Amniotic epithelial cell (primary cell): ENCODE results near the gene MED12.
A peak's percentile ranks its signal among the peaks of the same experiment; 100 is the strongest.

Experiments used
- DNase-seq: peaks from one replicate; pipeline ENCODE4 v3.0.0-alpha.2; 2010; ENCODE audit warnings: low read depth

The MED12 gene

GRCh38 chrX:71107245-71107644, 11.2 kb upstream of the MED12 start:
- no peak for DNase-seq

GRCh38 chrX:71107762-71108360, 10.5 kb upstream of the MED12 start:
- DNase-seq = no peak

- no peak for DNase-seq
These were observed 9.3 kb upstream of the MED12 start for GRCh38 chrX:71109051-71109450.

DNA sequence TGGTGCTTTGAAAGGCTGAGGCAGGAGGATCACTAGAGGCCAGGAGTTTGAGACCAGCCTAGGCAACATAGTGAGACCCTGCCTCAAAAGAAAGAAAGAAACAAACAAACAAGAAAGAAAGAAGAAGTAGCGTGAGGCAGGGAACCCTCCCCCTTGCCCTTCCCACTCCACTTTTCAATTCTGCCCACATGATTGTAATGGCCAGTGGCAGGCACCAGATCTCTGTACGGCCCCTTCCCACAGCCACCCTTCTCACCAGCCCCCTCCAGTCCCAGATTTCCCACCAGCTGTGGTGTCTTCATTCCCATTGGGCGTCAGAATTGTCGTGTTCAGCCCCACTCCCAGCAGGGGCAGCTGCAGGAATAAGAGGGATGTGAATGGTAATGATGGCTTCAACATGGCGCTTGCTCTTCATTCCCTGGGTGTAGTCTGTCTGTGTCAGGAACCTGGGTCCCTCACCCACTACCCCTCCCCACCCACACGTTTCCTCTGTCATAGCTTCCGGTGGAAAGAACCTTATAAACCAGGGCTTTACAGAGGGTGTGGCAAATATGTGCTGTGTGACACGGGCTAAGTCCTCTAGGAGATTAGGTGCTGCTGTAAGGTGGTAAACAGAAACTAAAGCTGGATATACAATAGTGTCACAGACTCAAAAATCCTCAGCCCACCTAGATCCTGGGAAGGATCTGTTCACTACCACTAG, 7.1 kb upstream of the MED12 start, which contains the start of gene IL2RG:
IL2RG (minus strand) TSS at position 437 of the 703 bp plus-strand sequence; CDS start at position 399, 38 bp downstream.
- DNase-seq = no peak

GRCh38 chrX:71111921-71112431, 6.4 kb upstream of the MED12 start:
- DNase-seq = no peak

DNA sequence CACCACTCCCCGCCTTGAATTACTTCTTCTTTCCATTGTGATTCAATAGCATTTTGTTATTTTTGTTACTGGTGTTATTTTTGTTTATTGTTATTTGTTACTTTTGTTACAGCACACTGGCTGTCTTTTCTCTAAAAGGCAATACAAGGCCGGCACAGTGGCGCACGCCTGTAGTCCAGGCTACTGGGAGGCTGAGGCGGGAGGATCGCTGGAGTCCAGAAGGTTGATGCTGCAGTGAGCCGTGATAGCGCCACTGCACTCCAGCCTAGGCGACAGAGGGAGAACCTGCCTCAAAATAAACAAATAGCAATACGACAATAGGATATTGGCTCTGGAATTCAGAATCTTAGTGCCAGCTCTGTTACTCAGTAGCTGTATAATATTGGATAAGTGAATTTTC, 1.0 kb upstream of the MED12 start:
- no peak for DNase-seq

- DNase-seq = no peak
These were observed 664 bp downstream of the MED12 start for GRCh38 chrX:71118985-71119535.

GRCh38 chrX:71128166-71128833, 9.9 kb downstream of the MED12 start:
- DNase-seq = peak; percentile 45

- peak; percentile 54 for DNase-seq
These were observed 10.7 kb downstream of the MED12 start for GRCh38 chrX:71128915-71129765.

GRCh38 chrX:71131510-71131909, 13.1 kb downstream of the MED12 start:
- DNase-seq = no peak

DNA sequence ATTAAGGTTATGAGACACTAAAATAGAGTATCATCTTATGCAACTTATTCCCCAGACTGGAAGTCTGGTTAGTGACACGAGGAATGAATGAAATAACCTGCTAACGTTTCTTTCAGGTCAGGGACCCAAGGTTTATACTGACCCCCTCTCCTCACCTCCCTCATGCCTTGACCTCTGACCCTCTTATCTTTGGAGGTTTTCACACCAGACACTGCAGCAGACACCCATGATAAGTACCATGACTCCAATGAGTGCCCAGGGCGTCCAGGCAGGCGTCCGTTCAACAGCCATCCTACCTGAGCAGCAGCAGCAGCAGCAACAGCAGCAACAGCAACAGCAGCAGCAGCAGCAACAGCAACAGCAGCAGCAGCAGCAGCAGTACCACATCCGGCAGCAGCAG, 22.0 kb downstream of the MED12 start:
- no peak for DNase-seq

GRCh38 chrX:71143508-71143907, 25.1 kb downstream of the MED12 start:
- no peak for DNase-seq

DNA sequence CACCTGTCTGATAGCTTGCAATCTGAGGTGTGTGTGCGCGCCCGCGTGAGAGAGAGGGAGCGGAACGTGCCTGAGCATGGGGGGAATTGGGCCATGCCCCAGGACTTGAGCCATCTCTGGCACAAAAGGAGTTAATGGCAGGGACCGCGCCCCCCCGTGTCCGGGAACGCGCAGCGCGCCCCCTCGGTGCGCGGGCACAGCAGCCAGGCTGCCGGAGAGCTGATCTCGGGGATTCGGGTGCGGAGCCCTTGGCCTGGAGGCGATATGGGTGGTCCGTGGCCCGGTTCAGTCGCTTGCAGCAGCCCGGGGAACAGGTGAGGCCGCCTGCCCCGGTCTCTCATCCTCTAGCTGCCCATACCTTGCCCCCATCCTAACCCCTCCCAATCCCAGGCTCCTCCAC, 26.3 kb downstream of the MED12 start, which contains the start of gene NLGN3:
NLGN3 (plus strand) TSS at position 191 of the 400 bp plus-strand sequence. CDS start 2,909 bp downstream, outside the sequence.
- no peak for DNase-seq

DNA sequence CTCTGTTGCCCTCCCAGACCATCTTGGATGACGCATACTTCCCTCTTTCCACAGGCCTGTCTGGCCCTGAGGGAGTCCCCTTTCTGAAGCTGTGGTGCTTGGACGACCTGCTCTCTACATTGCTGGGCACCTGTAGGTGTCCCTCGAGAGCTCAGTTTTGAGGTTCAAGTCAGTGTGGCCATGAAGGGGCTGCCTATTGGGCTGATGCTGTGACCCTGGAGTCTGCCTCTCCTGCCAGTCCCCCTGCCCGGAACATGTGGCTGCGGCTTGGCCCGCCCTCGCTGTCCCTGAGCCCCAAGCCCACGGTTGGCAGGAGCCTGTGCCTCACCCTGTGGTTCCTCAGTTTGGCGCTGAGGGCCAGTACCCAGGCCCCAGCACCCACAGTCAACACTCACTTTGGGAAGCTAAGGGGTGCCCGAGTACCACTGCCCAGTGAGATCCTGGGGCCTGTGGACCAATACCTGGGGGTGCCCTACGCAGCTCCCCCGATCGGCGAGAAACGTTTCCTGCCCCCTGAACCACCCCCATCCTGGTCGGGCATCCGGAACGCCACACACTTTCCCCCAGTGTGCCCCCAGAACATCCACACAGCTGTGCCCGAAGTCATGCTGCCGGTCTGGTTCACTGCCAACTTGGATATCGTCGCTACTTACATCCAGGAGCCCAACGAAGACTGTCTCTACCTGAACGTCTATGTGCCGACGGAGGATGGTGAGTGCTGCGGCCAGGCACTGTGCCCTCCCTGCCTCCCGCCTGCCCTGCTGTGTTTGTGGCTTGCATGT, 29.3 kb downstream of the MED12 start:
- DNase-seq = no peak

GRCh38 chrX:71148278-71148663, 29.9 kb downstream of the MED12 start:
- no peak for DNase-seq

DNA sequence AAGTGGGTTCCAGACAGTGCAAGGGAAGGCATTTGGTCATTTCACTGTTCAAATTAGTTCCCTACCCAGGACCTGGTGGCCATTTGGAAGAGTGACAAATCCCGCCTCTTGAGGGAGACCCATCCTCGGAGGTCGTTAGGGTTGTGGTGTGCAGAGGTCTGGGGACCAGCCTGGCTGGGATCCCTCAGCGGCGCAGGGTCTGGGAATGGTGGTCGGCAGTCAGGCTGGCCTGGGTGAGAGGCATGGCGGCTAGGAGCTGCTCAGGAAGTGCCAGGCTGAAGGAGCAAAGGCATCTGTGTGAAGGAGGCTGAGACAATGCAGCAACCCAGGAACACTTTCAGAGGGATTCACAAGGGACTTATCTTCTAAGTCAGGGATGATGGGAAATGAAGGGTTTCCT, 33.0 kb downstream of the MED12 start:
- no peak for DNase-seq

- no peak for DNase-seq
These were observed 35.8 kb downstream of the MED12 start for GRCh38 chrX:71154196-71154595.

DNA sequence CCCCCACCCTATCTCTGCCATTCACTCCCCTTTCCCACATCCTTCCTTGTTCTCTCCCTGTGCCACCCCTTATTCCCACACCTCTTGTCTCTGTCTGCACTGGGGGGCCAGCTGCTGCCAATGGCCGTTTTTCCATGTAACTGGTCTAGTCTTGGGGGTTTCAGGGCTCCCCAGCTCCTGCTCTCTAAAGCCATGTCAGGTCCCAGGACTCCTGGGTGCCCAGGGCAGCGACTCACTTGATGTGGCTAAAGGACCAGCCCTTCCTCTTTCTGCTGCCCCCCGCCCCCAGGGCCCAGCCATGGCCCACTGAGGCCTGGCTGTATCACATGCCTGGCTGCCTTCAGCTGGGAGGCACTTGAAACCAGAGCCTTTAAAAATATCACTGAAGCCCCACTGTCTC, 36.2 kb downstream of the MED12 start:
- no peak for DNase-seq

DNA sequence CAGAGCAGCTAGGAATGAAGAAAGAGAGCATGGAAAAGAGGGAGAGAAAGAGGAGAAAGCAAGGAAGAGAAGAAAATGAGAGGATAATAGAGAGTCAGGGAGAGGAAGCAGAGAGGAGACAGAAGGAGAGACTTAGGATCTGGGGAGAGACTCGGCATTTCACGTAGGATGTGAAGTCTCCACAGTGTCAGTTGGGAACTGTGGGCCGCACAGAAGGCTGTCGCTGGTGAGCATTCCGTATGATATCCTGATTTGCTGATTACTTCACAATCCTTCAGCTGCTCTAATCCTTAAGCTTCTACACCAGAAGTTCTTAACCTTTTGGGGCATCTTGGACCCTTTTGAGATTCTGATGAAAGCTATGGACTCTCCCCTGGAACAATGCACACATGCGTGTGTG, 40.2 kb downstream of the MED12 start:
- DNase-seq = no peak

- no peak for DNase-seq
These were observed 40.9 kb downstream of the MED12 start for GRCh38 chrX:71159335-71159734.

GRCh38 chrX:71160475-71160874, 42.1 kb downstream of the MED12 start:
- no peak for DNase-seq
